Stomach (tissue), 4 donors: Measurements from ENCODE around the gene SND1.

Source experiments
- POLR2A ChIP-seq, 4 donors: fragments of 450-650 bp; IDR thresholded peaks; one replicate each; pipeline ENCODE4 v1.6.1; 2016; ENCODE audit warnings: antibody characterized with exemption in 4 of 4, control low read depth in 2 of 4, mild to moderate bottlenecking in 1 of 4, moderate library complexity in 1 of 4
- POLR2AphosphoS5 ChIP-seq, 3 donors: sonication (generic); formaldehyde crosslinking; IDR thresholded peaks; one replicate each; pipeline ENCODE4 v1.6.1; 2016; ENCODE audit warnings: antibody characterized with exemption in 3 of 3
- TF ChIP-seq, protein P1 (sequence below), 7 experiments: fragments of 450-650 bp in 4 of 7; fragments of 200-600 bp in 3 of 7; sonication (generic) in 3 of 7; IDR thresholded peaks; one replicate each; pipeline ENCODE4 v1.5.1; 2016 to 2019; ENCODE audit warnings: antibody characterized with exemption in 7 of 7, control low read depth in 2 of 7, mild to moderate bottlenecking in 1 of 7

DNA sequence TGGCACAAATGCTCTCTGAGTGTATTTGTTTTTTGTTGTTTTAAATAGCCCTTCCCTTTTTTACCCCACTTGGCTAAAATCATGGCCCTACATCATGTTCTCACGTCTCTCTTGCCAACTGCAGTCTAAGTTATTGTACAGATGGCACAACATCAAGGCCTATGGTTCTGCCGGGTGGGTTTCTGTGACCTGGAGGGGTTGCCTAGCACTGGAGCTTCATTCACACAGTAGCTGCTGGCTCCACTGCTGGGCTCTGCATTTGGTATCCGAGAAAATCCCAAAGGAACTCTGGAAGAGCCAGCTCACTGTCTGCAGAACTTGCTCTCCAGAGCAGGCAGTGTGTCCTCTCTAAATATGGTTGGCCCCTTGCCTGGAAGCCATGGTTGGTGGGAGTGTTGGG is 258.7 kb downstream of the SND1 start:
- TF ChIP-seq, protein P1, sequence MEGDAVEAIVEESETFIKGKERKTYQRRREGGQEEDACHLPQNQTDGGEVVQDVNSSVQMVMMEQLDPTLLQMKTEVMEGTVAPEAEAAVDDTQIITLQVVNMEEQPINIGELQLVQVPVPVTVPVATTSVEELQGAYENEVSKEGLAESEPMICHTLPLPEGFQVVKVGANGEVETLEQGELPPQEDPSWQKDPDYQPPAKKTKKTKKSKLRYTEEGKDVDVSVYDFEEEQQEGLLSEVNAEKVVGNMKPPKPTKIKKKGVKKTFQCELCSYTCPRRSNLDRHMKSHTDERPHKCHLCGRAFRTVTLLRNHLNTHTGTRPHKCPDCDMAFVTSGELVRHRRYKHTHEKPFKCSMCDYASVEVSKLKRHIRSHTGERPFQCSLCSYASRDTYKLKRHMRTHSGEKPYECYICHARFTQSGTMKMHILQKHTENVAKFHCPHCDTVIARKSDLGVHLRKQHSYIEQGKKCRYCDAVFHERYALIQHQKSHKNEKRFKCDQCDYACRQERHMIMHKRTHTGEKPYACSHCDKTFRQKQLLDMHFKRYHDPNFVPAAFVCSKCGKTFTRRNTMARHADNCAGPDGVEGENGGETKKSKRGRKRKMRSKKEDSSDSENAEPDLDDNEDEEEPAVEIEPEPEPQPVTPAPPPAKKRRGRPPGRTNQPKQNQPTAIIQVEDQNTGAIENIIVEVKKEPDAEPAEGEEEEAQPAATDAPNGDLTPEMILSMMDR (IDR thresholded peaks at IDR 0.05): no peak
- TF ChIP-seq POLR2A (IDR thresholded peaks at IDR 0.05): no peak
- TF ChIP-seq POLR2AphosphoS5 (IDR thresholded peaks at IDR 0.05): no peak
